ENCODE results near the gene PARVA.

- TF ChIP-seq CTCF (IDR thresholded peaks at IDR 0.05), result no peak
- no peak for TF ChIP-seq POLR2A (IDR thresholded peaks at IDR 0.05)
These were observed 88.0 kb downstream of the PARVA start for GRCh38 chr11:12465332-12465731.

Data from thyroid gland (tissue), 4 donors.